NCI-H146 treated with DMSO at 0.1 percent for 48 hours (cell line): Measurements from ENCODE around the gene TGM1.

ENCODE experiments used
- DNase-seq: peaks from one replicate; lab custom pipeline; 2025; ENCODE audit not compliant: unreplicated experiment; lab: John Stamatoyannopoulos, UW

The TGM1 gene

DNA sequence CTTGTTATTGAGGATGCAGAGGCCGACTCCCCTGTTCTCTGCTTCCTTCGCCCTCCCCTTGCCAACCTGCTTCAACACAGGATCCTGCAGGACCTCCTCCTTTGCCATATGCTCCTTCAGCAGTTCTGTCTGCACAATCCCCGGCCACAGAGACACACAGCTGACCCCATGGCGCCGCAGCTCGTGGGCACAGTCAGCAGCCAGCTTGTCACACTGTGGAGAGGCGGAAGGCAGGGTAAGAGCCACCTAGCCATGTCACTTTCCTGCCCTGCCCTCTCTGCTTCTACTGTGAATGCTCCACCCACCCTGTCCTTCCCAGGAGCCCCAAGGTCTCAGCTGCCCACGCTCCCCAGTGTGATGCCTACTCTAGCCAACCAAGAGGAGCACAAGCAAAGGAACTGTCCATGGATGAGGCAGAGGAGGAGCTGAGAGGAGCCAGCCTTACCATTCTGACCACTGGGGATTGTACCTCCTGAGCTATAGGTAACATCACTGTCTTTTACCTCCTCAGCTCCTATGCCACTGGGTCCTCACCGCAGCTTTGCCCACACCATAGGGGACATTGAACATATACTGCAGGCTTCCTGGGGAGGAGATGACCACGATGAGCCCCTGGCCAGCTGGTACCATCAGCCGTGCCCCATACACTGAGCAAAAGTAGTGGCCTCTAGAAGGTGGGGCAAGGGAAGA is 29.3 kb upstream of the TGM1 start:
- no peak for DNase-seq

DNA sequence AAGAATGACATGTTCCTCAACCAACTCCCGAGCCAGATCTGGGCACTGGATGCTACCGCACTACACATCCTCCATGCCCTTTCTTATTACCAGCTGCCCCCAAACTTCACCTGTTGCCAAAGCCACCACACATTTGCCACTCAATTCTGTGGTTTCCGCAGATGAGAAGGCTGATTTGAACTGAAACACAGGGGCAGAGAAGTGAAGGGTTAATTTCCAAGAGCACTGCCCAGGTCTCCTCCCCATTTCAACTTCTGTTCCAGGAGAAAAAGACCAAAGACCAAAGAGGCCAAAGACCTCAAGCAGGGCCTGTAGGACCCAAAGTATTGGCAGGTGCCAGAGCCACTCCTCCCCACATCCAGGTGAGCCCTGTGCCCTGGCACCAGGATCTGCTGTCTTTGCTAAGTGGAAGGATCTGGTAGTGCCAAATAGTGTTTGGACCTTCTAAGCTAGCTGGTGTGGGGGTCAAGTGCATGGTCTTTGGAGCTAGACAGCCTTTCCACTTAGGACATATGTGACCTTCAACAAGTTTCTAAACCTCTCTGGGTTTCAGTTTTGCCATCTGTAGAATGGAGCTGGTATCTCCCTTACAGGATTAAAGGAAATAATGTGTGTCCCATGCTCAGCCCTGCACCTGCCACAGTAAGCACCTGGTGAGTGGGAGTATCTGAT is 28.6 kb upstream of the TGM1 start:
- DNase-seq, result no peak

DNA sequence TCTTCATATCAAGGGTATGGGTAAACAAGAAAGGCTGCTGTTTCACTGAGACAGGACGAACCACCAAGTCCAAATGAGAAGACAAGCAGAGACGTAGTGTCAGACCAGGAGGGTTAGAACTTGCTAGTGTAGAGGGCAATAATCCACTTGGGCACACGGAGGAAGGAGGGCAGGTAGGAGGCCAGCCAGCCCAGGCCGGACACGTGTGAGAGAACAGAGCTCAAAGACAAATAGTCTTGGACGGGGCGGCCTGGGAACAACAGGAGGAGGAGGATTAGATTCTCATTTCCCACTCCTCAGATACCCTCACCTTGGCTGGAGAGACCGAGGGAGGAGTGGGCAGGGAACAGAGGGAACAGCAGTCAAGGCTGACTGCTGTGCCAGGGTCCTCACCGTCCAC is 27.8 kb upstream of the TGM1 start:
- no peak for DNase-seq

- no peak for DNase-seq
Observed at GRCh38 chr14:24289649-24290280, 26.8 kb upstream of the TGM1 start.

- no peak for DNase-seq
Observed at GRCh38 chr14:24286996-24287395, 24.0 kb upstream of the TGM1 start.

GRCh38 chr14:24285351-24285750 is 22.4 kb upstream of the TGM1 start:
- no peak for DNase-seq

DNA sequence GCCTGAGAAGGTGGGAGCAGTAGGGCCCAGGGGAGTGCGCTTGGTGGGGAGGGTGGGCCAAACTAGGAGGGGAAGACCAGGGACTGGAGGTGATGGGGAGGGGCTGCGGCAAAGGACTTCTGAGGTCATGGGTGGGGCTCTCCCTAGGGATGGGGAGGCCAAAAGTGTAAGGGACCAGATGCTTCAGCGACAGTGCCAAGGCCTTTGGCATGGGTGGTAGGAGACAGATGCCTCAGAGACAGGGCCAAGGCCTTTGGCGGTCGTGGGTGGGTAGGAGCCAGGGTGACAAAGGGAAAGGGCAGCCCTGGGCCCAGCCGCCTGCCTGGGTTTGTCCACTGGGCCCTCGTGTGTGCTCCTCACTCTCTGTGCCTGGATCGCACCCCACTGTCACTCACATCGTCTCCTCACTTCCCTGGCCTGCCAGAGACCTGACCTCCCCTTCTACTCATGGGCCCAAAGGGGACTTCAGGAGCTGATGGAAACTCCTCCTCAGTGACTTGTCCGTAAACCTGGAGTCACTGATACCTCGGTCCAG is 21.6 kb upstream of the TGM1 start:
- DNase-seq, result no peak

DNA sequence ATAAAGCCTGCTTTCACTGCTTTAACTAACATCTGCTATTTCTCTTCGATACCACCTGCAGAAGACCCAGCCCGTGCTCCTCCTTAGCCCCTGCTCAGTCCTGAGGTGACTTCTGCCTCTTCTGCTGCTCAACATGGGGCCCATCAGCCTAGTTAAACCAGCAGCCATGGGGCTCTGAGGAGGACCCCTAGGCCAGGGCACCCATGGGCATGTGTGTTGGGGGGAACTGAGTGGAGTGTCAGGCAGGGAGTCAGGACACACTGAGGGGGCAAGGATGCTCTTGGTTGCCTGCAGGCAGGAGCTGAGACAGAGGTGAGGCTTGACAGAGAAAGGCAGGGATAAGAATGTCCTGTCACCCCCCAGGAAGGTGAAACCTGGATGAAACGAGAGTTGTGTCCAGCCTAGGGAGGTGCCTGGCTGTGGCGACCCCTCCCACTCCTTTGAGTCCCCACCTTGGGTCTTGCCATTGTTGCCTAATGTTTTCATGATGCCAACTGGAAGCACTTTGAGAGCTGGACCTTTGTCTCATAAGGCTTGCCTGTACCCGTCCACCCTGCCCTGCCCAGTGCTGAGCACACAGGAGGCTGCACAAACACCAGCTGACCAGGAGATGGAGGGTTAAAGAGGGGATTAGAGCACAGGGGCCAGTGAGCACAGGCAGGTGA is 21.0 kb upstream of the TGM1 start:
- DNase-seq, result no peak

- DNase-seq, result no peak
Observed at GRCh38 chr14:24282736-24283135, 19.8 kb upstream of the TGM1 start.

DNA sequence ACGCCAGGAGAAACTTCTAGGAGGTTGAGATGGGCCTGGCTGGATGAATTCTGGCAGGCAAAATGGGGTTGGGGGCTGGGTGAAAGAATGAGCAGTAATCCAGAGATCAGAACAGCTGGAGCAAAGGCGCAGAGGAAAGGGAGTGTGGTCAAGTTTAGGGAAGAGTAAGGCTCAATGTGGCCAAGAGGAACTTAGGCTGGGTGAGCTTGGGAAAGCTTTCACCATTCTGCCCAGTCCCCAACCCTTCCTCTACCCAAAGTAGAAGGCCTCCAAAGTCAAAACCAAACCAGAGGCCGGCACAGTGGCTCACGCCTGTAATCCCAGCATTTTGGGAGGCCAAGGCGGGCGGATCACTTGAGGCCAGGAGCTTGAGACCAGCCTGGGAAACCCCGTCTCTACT is 18.7 kb upstream of the TGM1 start:
- DNase-seq, result no peak

GRCh38 chr14:24280797-24281460 is 18.0 kb upstream of the TGM1 start:
- DNase-seq, result no peak

GRCh38 chr14:24279301-24280186 is 16.6 kb upstream of the TGM1 start:
- DNase-seq, result no peak

DNA sequence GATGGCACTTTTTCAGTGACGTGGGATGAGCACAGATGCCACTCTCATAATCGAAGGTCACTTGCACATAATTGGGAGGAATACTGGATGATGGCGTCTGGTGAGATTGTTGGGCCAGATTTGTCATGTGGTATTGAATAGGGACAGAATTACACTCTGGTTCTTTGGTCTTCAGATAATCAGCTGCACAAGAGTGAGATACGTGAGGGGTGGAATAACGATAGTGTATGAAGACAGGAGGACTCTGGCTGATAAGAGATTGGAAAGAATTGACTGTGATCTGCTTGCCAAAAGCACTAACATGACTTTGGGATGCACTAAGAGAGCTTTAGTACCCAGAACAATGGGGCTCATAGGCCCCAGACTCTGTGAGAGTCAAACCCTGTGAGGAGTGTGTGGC is 15.4 kb upstream of the TGM1 start:
- no peak for DNase-seq

GRCh38 chr14:24277606-24278321 is 14.8 kb upstream of the TGM1 start:
- no peak for DNase-seq

GRCh38 chr14:24277071-24277470 is 14.1 kb upstream of the TGM1 start:
- DNase-seq, result no peak

- DNase-seq, result no peak
Observed at GRCh38 chr14:24274101-24274543, 11.1 kb upstream of the TGM1 start.

DNA sequence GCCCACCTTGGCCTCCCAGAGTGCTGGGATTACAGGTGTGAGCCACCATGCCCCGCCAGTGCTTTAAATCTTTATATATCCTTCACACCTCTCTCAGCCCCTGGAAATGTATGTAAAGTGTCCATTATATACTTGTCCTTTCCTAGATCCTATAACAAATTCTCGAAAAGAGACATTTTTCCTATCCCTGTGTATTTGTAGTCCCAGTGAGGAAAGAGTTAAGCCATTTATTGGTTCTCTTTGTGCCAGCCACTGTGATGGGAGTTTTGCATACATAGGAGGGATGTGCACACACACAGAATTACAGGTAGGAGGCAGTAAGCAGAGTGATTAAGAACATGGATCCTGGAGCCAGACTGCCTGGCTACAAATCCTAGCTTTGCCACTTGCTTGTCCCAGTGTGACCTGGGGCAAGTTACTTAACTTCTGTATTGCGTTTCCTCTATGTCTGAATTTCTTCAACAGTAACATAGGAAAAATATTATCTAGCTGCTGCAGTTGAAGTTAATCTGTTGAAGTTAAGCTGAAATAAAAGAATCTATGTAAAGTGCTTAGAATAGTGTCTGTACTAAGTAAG is 10.5 kb upstream of the TGM1 start:
- DNase-seq, result no peak

DNA sequence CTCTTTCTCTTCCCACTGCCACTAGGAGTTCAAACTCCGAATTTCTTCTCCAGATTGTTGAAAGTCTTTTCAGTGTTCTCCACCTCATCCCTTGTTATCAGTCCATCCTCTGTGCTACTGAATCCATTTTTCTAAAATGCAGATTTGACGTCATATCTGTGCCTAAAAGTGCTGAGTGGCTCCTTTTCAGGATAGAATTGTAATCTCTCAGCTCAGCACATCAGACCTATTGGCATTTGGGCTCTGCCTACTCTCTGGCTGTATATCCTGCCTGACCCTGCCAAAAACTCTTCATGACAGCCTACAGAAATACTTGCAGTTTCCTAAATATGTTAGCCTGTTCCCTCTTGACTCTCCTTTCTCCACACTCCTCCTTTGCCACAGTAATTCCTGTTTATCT is 9.5 kb upstream of the TGM1 start:
- DNase-seq, result no peak

DNA sequence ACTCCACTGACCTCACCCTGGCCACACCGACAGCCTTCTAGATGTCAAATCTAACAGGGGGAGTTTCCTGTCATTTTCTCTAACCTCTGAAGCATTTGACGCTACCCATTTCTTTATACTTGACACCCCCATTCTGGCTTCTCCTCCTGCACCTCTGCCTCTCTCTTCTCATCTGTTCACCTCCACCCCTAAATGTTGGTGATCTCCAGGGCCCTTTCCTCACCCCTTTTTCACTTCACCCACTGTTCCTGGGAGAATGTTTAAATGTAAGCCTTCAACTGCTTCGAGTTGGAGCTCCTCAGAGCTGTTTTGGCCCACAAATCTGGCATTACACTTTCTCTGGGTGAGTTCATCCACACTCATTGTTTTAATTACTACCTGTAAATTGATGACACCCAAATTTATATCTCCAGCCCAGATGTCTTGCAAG is 8.9 kb upstream of the TGM1 start:
- no peak for DNase-seq
